ENCODE results near the gene VPS37D. TPM values are rescaled to one million over a fixed set of nuclear protein-coding genes. Genes with fewer than 3 reads are reported as not detected.

VPS37D gene
- total RNA-seq, 1 experiment from 2014 or later = 8.7 TPM

- no TSS peak for BruUV-seq (replicated peaks)
- POLR2A ChIA-PET (ENCODE audit: low non-redundant PET) = no interaction called here
- Histone ChIP-seq H3K27ac (ENCODE audit: low read depth, low read length, poor library complexity, severe bottlenecking) (no peak overlapping the region), H3K9me3 (ENCODE audit: low read depth, low read length, poor library complexity, severe bottlenecking) (no peaks in the 10 kb centered on the region), H3K36me3 (ENCODE audit: insufficient read depth, low read length, poor library complexity, severe bottlenecking) (no peaks in the 10 kb centered on the region), H3K4me1 (ENCODE audit: insufficient read depth, low read length, poor library complexity, severe bottlenecking) (peaks cover 7% of the 10 kb centered on the region), H3K4me3 (ENCODE audit: low read depth, low read length, poor library complexity, severe bottlenecking) (no peak overlapping the region), H3K27me3 (replicated peaks; ENCODE audit: insufficient read depth, low read depth, low read length, poor library complexity) (no peaks in the 10 kb centered on the region)
- intact Hi-C loops (cut with micrococcal nuclease; ENCODE audit: unreplicated experiment) = no loop called here
- no peak for DNase-seq (ENCODE audit: low spot score)
- CTCF ChIA-PET = interaction anchor here (1.4 kb wide), 1 partner anchor 92 kb away, joined by 16 read pairs; no protein-coding TSS in a partner anchor
- TF ChIP-seq CTCF (conservative IDR thresholded peaks at IDR 0.05; ENCODE audit: low read depth, low read length) (no peak), EZH2 (IDR thresholded peaks at IDR 0.05; ENCODE audit: borderline replicate concordance, low read depth, low read length, poor library complexity, severe bottlenecking) (no peak)
These were observed 34.3 kb upstream of the VPS37D start for GRCh38 chr7:73633323-73633722.

GRCh38 chr7:73633844-73634243 is 33.8 kb upstream of the VPS37D start:
- no peak for TF ChIP-seq EZH2 (IDR thresholded peaks at IDR 0.05; ENCODE audit: borderline replicate concordance, low read depth, low read length, poor library complexity, severe bottlenecking)
- TF ChIP-seq CTCF (conservative IDR thresholded peaks at IDR 0.05; ENCODE audit: low read depth, low read length) = no peak
- Histone ChIP-seq H3K4me1 (ENCODE audit: insufficient read depth, low read length, poor library complexity, severe bottlenecking) (peaks cover 7% of the 10 kb centered on the region), H3K4me3 (ENCODE audit: low read depth, low read length, poor library complexity, severe bottlenecking) (no peak overlapping the region), H3K9me3 (ENCODE audit: low read depth, low read length, poor library complexity, severe bottlenecking) (no peaks in the 10 kb centered on the region), H3K36me3 (ENCODE audit: insufficient read depth, low read length, poor library complexity, severe bottlenecking) (no peaks in the 10 kb centered on the region), H3K27ac (ENCODE audit: low read depth, low read length, poor library complexity, severe bottlenecking) (no peak overlapping the region), H3K27me3 (replicated peaks; ENCODE audit: insufficient read depth, low read depth, low read length, poor library complexity) (no peaks in the 10 kb centered on the region)
- no TSS peak for BruUV-seq (replicated peaks)
- intact Hi-C loops (cut with micrococcal nuclease; ENCODE audit: unreplicated experiment) = no loop called here
- DNase-seq (ENCODE audit: low spot score) = no peak
- POLR2A ChIA-PET (ENCODE audit: low non-redundant PET) = no interaction called here
- CTCF ChIA-PET = interaction anchor here (1.4 kb wide), 1 partner anchor 92 kb away, joined by 16 read pairs; no protein-coding TSS in a partner anchor

- POLR2A ChIA-PET (ENCODE audit: low non-redundant PET) = interaction anchor here (0.9 kb wide), 1 partner anchor 11 kb away, joined by 3 read pairs; no protein-coding TSS in a partner anchor
- BruUV-seq (replicated peaks) = no TSS peak
- H3K4me1 ChIP-seq (ENCODE audit: insufficient read depth, low read length, poor library complexity, severe bottlenecking) = peaks cover 7% of the 10 kb centered on the region
- intact Hi-C loops (cut with micrococcal nuclease; ENCODE audit: unreplicated experiment) = loop anchor here (1.0 kb wide), 1 partner anchor 13 kb away; no protein-coding TSS in a partner anchor
- TF ChIP-seq EZH2 (IDR thresholded peaks at IDR 0.05; ENCODE audit: borderline replicate concordance, low read depth, low read length, poor library complexity, severe bottlenecking) (no peak), CTCF (conservative IDR thresholded peaks at IDR 0.05; ENCODE audit: low read depth, low read length) (no peak)
- no peaks in the 10 kb centered on the region for H3K27me3 ChIP-seq (replicated peaks; ENCODE audit: insufficient read depth, low read depth, low read length, poor library complexity)
- H3K4me3 ChIP-seq (ENCODE audit: low read depth, low read length, poor library complexity, severe bottlenecking) = no peak overlapping the region
- no peak overlapping the region for H3K27ac ChIP-seq (ENCODE audit: low read depth, low read length, poor library complexity, severe bottlenecking)
- no peak for DNase-seq (ENCODE audit: low spot score)
- CTCF ChIA-PET = no interaction called here
- no peaks in the 10 kb centered on the region for H3K36me3 ChIP-seq (ENCODE audit: insufficient read depth, low read length, poor library complexity, severe bottlenecking)
- no peaks in the 10 kb centered on the region for H3K9me3 ChIP-seq (ENCODE audit: low read depth, low read length, poor library complexity, severe bottlenecking)
These were observed 32.0 kb upstream of the VPS37D start for GRCh38 chr7:73635428-73636200.
